H1 (cell line): ENCODE measurements around the gene FBLIM1. TPM values are rescaled to one million over a fixed set of nuclear protein-coding genes. Genes with fewer than 3 reads are reported as not detected.

ENCODE experiments used
- CTCF ChIA-PET: fragments of 300-600 bp; sonication (Branson Sonifier 250); formaldehyde crosslinking; loops from one replicate; lab custom pipeline; 2021; ENCODE audit not compliant: partially characterized antibody; lab: Charles Lee
- POLR2A ChIA-PET: fragments of 300-600 bp; sonication (Branson Sonifier 250); formaldehyde crosslinking; loops from one replicate; lab custom pipeline; 2021; ENCODE audit warnings: inconsistent platforms; ENCODE audit not compliant: partially characterized antibody; lab: Charles Lee
- DNase-seq, 2 experiments: peaks; one replicate each; pipeline versions ENCODE4 v3.0.0 to v3.0.0-alpha.2; 2010 to 2022; ENCODE audit warnings: low spot score in 2 of 2, low read depth in 1 of 2, mixed read lengths in 1 of 2
- FAIRE-seq: peaks from 2 replicates; lab custom pipeline; 2011; peaks lifted over from hg19 to GRCh38; lab: Jason Lieb, UNC
- H2AFZ ChIP-seq: 2 replicates; pipeline ENCODE4 v1.8.1; 2012; ENCODE audit warnings: low read length, inconsistent platforms
- H2AK5ac ChIP-seq: 2 replicates; pipeline ENCODE4 v1.6.1; 2013; ENCODE audit warnings: low read depth, low read length
- H2BK120ac ChIP-seq: replicated peaks from 2 replicates; pipeline ENCODE3; 2013; ENCODE audit warnings: low read depth, low read length, inconsistent platforms
- H2BK12ac ChIP-seq: 2 replicates; pipeline ENCODE4 v1.6.1; 2013; ENCODE audit warnings: low read depth, low read length
- H2BK15ac ChIP-seq: 2 replicates; pipeline ENCODE4 v1.6.1; 2013; ENCODE audit warnings: low read length
- H2BK20ac ChIP-seq: 2 replicates; pipeline ENCODE4 v1.6.1; 2013; ENCODE audit warnings: low read length
- H2BK5ac ChIP-seq: 2 replicates; pipeline ENCODE4 v1.6.1; 2013; ENCODE audit warnings: low read depth, low read length
- H3K14ac ChIP-seq: 2 replicates; pipeline ENCODE4 v1.6.1; 2013; ENCODE audit warnings: inconsistent platforms; ENCODE audit not compliant: insufficient read length
- H3K18ac ChIP-seq: 2 replicates; pipeline ENCODE4 v1.6.1; 2013; ENCODE audit warnings: low read length; ENCODE audit errors: extremely low read depth
- H3K23ac ChIP-seq: 2 replicates; pipeline ENCODE4 v1.6.1; 2013; ENCODE audit warnings: inconsistent platforms; ENCODE audit not compliant: insufficient read length
- H3K23me2 ChIP-seq: 2 replicates; pipeline ENCODE4 v1.6.1; 2013; ENCODE audit warnings: low read depth, low read length
- H3K27ac ChIP-seq: 2 replicates; pipeline ENCODE4 v1.6.1; 2011; ENCODE audit warnings: low read depth, low read length, inconsistent platforms
- H3K27me3 ChIP-seq, 4 experiments: replicated peaks in 1 of 4; 1 replicate in 1 of 4; 2 replicates in 3 of 4; pipeline versions ENCODE4 v1.6.1 to v1.8.1; 2011 to 2013; ENCODE audit warnings: low read length in 3 of 4, mild to moderate bottlenecking in 3 of 4, inconsistent platforms in 2 of 4, mixed read lengths in 2 of 4, moderate library complexity in 1 of 4; ENCODE audit not compliant: control insufficient read depth in 3 of 4, insufficient read depth in 3 of 4; ENCODE audit errors: extremely low read depth in 1 of 4
- H3K36me3 ChIP-seq, 4 experiments: 2 replicates each; pipeline versions ENCODE4 v1.6.1 to v1.8.1; 2011 to 2013; ENCODE audit warnings: mild to moderate bottlenecking in 4 of 4, low read length in 3 of 4, moderate library complexity in 2 of 4, control low read depth in 1 of 4, inconsistent platforms in 1 of 4; ENCODE audit not compliant: insufficient read depth in 4 of 4, control insufficient read depth in 2 of 4
- H3K4ac ChIP-seq: replicated peaks from 2 replicates; pipeline ENCODE3; 2013; ENCODE audit warnings: low read length, low read depth, mixed read lengths, inconsistent platforms; ENCODE audit not compliant: insufficient read length
- H3K4me1 ChIP-seq, 4 experiments: replicated peaks in 1 of 4; 1 replicate in 1 of 4; 2 replicates in 3 of 4; pipeline versions ENCODE4 v1.6.1 to v1.8.1; 2011 to 2013; ENCODE audit warnings: low read length in 3 of 4, inconsistent platforms in 2 of 4, mixed read lengths in 1 of 4; ENCODE audit not compliant: insufficient read depth in 4 of 4, control insufficient read depth in 3 of 4
- H3K4me2 ChIP-seq, 2 experiments: 2 replicates each; pipeline versions ENCODE4 v1.6.1 to v1.8.1; 2011 to 2013; ENCODE audit warnings: low read depth in 2 of 2, low read length in 2 of 2, control low read depth in 1 of 2, inconsistent platforms in 1 of 2, mild to moderate bottlenecking in 1 of 2; ENCODE audit not compliant: insufficient read depth in 1 of 2
- H3K4me3 ChIP-seq, 4 experiments: fragments of 200-600, 300-600 bp in 1 of 4; sonication (generic), shearing (Covaris generic), sonication (Bioruptor Twin) in 1 of 4; 2 replicates each; pipeline versions ENCODE4 v1.5.1 to v1.8.1; 2011 to 2016; ENCODE audit warnings: low read length in 4 of 4, low read depth in 3 of 4, control low read depth in 2 of 4, inconsistent platforms in 2 of 4, mild to moderate bottlenecking in 2 of 4, mixed read lengths in 1 of 4, moderate library complexity in 1 of 4; ENCODE audit not compliant: insufficient read depth in 2 of 4; ENCODE audit errors: extremely low read depth in 1 of 4
- H3K56ac ChIP-seq: replicated peaks from 2 replicates; pipeline ENCODE3; 2013; ENCODE audit warnings: low read depth, mild to moderate bottlenecking, mixed read lengths, low read length, inconsistent platforms; ENCODE audit not compliant: insufficient read length
- H3K79me1 ChIP-seq: 2 replicates; pipeline ENCODE4 v1.6.1; 2013; ENCODE audit warnings: low read depth, low read length, control low read depth
- H3K79me2 ChIP-seq, 2 experiments: 2 replicates each; pipeline versions ENCODE4 v1.6.1 to v1.8.1; 2012 to 2013; ENCODE audit warnings: low read length in 2 of 2, mild to moderate bottlenecking in 2 of 2, inconsistent platforms in 1 of 2; ENCODE audit not compliant: insufficient read depth in 2 of 2, control insufficient read depth in 1 of 2
- H3K9ac ChIP-seq, 4 experiments: replicated peaks in 1 of 4; 1 replicate in 1 of 4; 2 replicates in 3 of 4; pipeline versions ENCODE4 v1.6.1 to v1.8.1; 2011 to 2013; ENCODE audit warnings: low read depth in 3 of 4, low read length in 3 of 4, control low read depth in 2 of 4, mild to moderate bottlenecking in 2 of 4, moderate library complexity in 2 of 4, inconsistent platforms in 1 of 4; ENCODE audit errors: extremely low read depth in 1 of 4
- H3K9me3 ChIP-seq, 2 experiments: 2 replicates each; pipeline versions ENCODE4 v1.6.1 to v1.8.1; 2012 to 2013; ENCODE audit warnings: mild to moderate bottlenecking in 2 of 2, moderate library complexity in 2 of 2, control low read depth in 1 of 2, inconsistent platforms in 1 of 2, low read depth in 1 of 2, low read length in 1 of 2, mixed read lengths in 1 of 2; ENCODE audit not compliant: insufficient read depth in 2 of 2
- H4K20me1 ChIP-seq, 2 experiments: replicated peaks in 1 of 2; 2 replicates each; pipeline versions ENCODE3 to v1.8.1; 2011 to 2013; ENCODE audit warnings: inconsistent platforms in 2 of 2, low read length in 2 of 2, mild to moderate bottlenecking in 1 of 2; ENCODE audit not compliant: insufficient read depth in 2 of 2, control insufficient read depth in 1 of 2
- H4K5ac ChIP-seq: 2 replicates; pipeline ENCODE4 v1.6.1; 2013; ENCODE audit warnings: low read length, low read depth, mixed read lengths, inconsistent platforms; ENCODE audit not compliant: insufficient read length
- H4K8ac ChIP-seq: 2 replicates; pipeline ENCODE4 v1.8.0; 2013; ENCODE audit warnings: mild to moderate bottlenecking, moderate library complexity, low read length, inconsistent platforms; ENCODE audit not compliant: insufficient read depth; ENCODE audit errors: extremely low read depth
- H4K91ac ChIP-seq: replicated peaks from 2 replicates; pipeline ENCODE3; 2013; ENCODE audit warnings: low read length, mixed read lengths, inconsistent platforms; ENCODE audit not compliant: insufficient read length
- BRCA1 ChIP-seq: IDR thresholded peaks from 2 replicates; pipeline ENCODE4 v1.6.1; 2012; ENCODE audit warnings: low read depth, low read length, improper control_type of control experiment
- GABPA ChIP-seq: IDR thresholded peaks from 2 replicates; pipeline ENCODE4 v1.6.1; 2011; ENCODE audit warnings: mild to moderate bottlenecking, low read length, moderate library complexity, borderline replicate concordance; ENCODE audit not compliant: insufficient read depth
- HDAC6 ChIP-seq: IDR thresholded peaks from one replicate; pipeline ENCODE4 v1.7.1; 2012; ENCODE audit warnings: low read depth, mild to moderate bottlenecking, inconsistent platforms, low read length, moderate library complexity
- POLR2A ChIP-seq, 2 experiments: IDR thresholded peaks; 1 replicate in 1 of 2; 2 replicates in 1 of 2; pipeline ENCODE4 v1.6.1; 2011; ENCODE audit warnings: low read depth in 2 of 2, low read length in 2 of 2, mild to moderate bottlenecking in 2 of 2; ENCODE audit errors: control extremely low read depth in 1 of 2
- SIRT6 ChIP-seq: IDR thresholded peaks from one replicate; pipeline ENCODE4 v1.7.1; 2012; ENCODE audit warnings: low read length, inconsistent platforms
- TBP ChIP-seq: IDR thresholded peaks from 2 replicates; pipeline ENCODE4 v1.6.1; 2011; ENCODE audit warnings: low read depth, low read length, improper control_type of control experiment
- WGBS, 2 experiments: shearing (Covaris generic) in 1 of 2; methylation state at CpG; one replicate each; pipeline versions ENCODE4 v1.1.6 to v1.1.7; 2013 to 2015; ENCODE audit warnings: low lambda C conversion rate in 2 of 2, mixed read lengths in 2 of 2, inconsistent platforms in 1 of 2, low coverage in 1 of 2, missing lambda C conversion rate in 1 of 2; ENCODE audit not compliant: insufficient replicate concordance in 2 of 2, insufficient coverage in 1 of 2, insufficient read length in 1 of 2; ENCODE audit errors: extremely low coverage in 1 of 2, missing lambda C conversion rate in 1 of 2; 5-methylcytosine and 5-hydroxymethylcytosine counted together
- polyA plus RNA-seq, 7 experiments: library from polyadenylated mRNA; depleted of rRNA in 3 of 7; stranded (reverse) in 5 of 7; unstranded in 2 of 7; fragments of >200 nt in 5 of 7; fragments of 200-250 nt in 2 of 7; gene quantifications; 1 replicate in 5 of 7; 2 replicates in 1 of 7; 4 replicates in 1 of 7; pipeline versions ENCODE4 v1.2.1 to v1.2.3, GENCODE V29; 2011 to 2013; ENCODE audit warnings: missing spikeins in 2 of 7, mixed read lengths in 2 of 7
- total RNA-seq: library from RNA; stranded (reverse); fragmentation: NEBNext Ultra II Directional; extraction: Animal tissue kit (Norgen Biotek cat#: 25700); gene quantifications from 2 replicates; pipeline ENCODE4 v1.2.1, GENCODE V29; 2021

Gene FBLIM1
- total and polyA plus RNA-seq, 2 of the 8 experiments (the other 6 are each of a cell fraction or from before 2014, with no cell fraction given): 66.6 to 66.7 TPM

DNA sequence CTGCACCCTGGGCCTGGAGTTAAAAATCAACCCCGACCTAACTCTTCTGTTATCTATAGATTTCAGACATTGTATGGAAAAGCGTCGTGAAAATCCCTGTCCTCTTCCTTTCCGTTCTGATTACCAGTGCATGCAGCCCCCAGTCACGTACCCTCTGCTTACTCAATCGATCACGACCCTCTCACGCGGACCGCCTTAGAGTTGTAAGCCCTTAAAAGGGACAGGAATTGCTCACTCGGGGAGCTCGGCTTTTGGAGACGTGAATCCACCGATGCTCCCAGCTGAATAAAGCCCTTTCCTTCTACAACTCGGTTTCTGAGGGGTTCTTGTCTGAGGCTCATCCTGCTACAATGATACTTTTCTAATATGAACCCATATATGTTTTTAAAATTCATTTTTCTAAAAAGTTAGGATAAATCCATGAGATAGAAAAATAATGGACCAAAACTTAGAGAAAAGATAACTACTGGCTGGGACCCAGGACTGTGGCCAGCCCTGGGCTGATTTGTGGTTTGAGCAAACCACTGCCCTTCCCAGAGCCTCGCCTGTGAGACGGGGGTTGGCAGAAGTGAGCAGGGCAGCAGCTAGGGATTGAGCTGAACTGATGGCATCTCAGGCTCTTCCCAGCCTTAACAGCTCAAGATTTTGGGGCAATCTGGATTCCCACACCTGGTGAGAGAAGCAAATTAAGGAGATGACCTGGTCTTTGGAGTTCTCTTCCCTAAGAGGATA lies 43.8 kb downstream of the FBLIM1 start:
- H3K4me2 ChIP-seq: no peak overlapping the region
- H4K8ac ChIP-seq: no peak overlapping the region
- TF ChIP-seq SIRT6: no peak
- no peak for TF ChIP-seq TBP
- no peak for TF ChIP-seq POLR2A (IDR thresholded peaks at IDR 0.05; ENCODE audit: control extremely low read depth in 1 of 2, low read depth in 2 of 2, low read length in 2 of 2)
- TF ChIP-seq GABPA: no peak
- TF ChIP-seq HDAC6: no peak
- no peak for TF ChIP-seq BRCA1
- no peak overlapping the region for H4K91ac ChIP-seq
- H3K23ac ChIP-seq: no peak overlapping the region
- H3K23me2 ChIP-seq: no peaks in the 10 kb centered on the region
- no peak overlapping the region for H3K4ac ChIP-seq
- H2AK5ac ChIP-seq: no peak overlapping the region
- ChIA-PET CTCF (interaction anchor here (0.6 to 4.5 kb wide), 25 partner anchors 9 to 516 kb away, joined by 3 to 25 read pairs (median 6); partner anchors contain the start of genes SRARP, TMEM82 and ZBTB17), POLR2A (interaction anchor here (1.3 kb wide), 1 partner anchor 47 kb away, joined by 9 read pairs; no protein-coding TSS in a partner anchor)
- H3K27ac ChIP-seq: no peak overlapping the region
- peaks cover 0 to 1% of the 10 kb centered on the region in 2 experiments for H4K20me1 ChIP-seq
- no peak overlapping the region for H3K18ac ChIP-seq
- no peaks in the 10 kb centered on the region for H3K9me3 ChIP-seq
- no peaks in the 10 kb centered on the region for H3K79me1 ChIP-seq
- FAIRE-seq (no peak), DNase-seq (no peak)
- H2BK5ac ChIP-seq: no peak overlapping the region
- H3K14ac ChIP-seq: no peak overlapping the region
- no peaks in the 10 kb centered on the region for H3K27me3 ChIP-seq
- no peak overlapping the region for H2BK120ac ChIP-seq
- 96% methylated on average over 17 of the region's 17 CpGs; no CpG with 5 or more reads in 1 of the 2 experiments for whole genome bisulfite sequencing, 2 experiments
- H3K56ac ChIP-seq: no peak overlapping the region
- H2BK15ac ChIP-seq: no peak overlapping the region
- H2BK12ac ChIP-seq: no peak overlapping the region
- no peak overlapping the region for H2AFZ ChIP-seq
- no peak overlapping the region for H3K9ac ChIP-seq
- no peak overlapping the region for H4K5ac ChIP-seq
- H3K4me3 ChIP-seq: no peak overlapping the region
- no peaks in the 10 kb centered on the region for H3K79me2 ChIP-seq
- H3K36me3 ChIP-seq: no peaks in the 10 kb centered on the region
- H3K4me1 ChIP-seq: peaks cover 0 to 18% (median 12%) of the 10 kb centered on the region in 4 experiments; a peak in 6 of 7 replicates
- no peak overlapping the region for H2BK20ac ChIP-seq
